ENCODE measurements around the gene PCDHGA1.

Gene PCDHGA1

DNA sequence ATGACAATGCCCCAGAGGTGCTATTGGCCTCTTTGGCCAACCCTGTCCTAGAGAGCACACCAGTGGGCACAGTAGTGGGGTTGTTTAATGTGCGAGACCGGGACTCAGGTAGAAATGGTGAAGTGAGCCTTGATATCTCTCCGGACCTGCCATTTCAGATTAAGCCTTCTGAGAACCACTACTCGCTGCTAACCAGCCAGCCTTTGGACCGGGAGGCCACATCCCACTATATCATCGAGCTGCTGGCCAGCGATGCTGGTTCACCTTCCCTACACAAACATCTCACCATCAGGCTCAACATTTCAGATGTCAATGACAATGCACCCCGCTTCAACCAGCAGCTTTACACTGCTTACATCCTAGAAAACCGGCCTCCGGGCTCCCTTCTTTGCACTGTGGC, 160.0 kb downstream of the PCDHGA1 start:
- DNase-seq: no peak

- no peak for DNase-seq
Measured at GRCh38 chr5:141490771-141491170, 160.5 kb downstream of the PCDHGA1 start.

DNA sequence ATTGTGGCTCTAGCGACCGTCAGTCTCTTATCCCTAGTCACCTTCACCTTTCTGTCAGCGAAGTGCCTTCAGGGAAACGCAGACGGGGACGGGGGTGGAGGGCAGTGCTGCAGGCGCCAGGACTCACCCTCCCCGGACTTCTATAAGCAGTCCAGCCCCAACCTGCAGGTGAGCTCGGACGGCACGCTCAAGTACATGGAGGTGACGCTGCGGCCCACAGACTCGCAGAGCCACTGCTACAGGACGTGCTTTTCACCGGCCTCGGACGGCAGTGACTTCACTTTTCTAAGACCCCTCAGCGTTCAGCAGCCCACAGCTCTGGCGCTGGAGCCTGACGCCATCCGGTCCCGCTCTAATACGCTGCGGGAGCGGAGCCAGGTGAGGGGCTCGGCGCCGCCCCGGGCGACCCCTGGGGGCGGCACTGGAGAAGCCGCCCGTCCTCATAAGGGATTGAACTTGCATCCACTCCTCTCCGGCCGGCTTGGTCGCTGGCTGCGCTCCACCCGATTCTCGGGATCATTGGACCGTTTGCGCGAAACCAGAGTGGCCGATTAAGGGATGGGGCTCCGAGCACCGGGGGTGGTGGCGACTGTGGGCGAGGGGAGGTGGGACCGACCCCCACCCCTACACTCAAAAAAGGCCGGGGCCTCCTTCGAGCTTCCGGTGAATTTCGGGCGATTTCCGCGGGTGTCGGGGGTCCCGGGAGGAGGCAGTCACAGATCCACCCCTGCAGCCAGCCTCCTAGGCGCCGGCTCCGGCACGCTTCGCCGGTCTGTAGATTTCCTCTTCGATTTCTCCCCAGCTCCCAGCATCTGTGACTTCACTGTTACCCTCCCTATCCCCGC, 161.2 kb downstream of the PCDHGA1 start:
- DNase-seq: no peak

DNA sequence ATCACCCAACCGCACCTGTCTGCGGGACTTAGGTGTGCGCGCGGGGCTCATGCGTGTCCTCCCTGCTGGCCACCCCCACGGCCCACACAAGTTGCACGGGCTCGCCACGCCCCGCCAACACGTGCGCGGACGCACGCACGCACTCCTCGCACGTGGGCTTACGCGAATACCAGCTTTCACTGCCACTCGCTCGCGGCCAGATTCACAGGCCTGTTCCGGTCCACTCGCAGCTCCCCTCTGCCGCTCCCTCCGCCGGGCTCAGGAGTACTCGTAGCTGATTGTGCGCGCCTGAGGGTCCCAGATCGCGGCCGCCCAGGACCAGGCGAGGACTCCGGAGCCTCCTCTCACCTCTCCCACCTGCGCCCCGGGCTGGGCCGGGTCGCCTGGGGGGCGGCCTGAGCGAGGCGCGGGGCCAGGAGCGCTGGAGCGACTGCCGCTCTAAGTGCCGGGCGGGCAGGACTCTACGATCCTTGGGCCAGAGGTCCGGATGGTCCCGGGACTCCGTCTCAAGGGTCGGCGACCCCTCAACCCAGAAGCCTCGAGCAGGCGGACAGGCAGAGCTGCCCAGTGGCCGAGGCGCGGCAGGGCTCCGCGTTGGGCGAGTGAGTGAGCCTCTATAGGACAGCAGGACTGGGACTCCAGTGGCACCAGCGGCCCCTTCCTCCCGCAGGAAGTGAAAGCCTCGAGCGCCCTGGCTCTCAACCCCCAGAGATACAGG, 162.0 kb downstream of the PCDHGA1 start:
- peak in 7 of 56 donors; percentile 30 to 48 (median 40) for DNase-seq

- peak in 39 of 56 donors; percentile 19 to 78 (median 51) for DNase-seq
Measured at GRCh38 chr5:141493500-141494422, 163.4 kb downstream of the PCDHGA1 start.

- DNase-seq: peak in 9 of 56 donors; percentile 23 to 45 (median 36)
Measured at GRCh38 chr5:141494761-141495452, 164.6 kb downstream of the PCDHGA1 start.

- no peak for DNase-seq
Measured at GRCh38 chr5:141495453-141495811, 165.1 kb downstream of the PCDHGA1 start.

DNA sequence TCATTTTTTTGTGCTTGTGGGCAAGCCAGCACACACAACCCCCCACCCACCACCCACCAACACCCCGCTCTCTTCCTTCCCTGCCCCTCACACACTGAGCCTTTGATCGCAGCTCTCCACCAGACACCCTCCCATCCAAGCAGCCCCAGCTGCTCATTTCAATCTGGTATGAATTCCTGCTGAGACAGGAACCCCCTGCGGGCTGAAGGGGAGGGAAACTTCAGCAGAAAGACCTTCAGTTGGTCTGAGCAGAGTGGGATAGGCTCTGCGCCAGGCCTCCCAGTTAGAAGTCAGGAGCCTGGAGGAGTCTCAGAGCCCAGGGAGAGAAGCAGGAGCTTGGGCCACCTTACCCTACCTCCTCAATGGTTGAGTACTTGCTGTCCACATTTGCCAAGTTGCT, 165.7 kb downstream of the PCDHGA1 start:
- peak in 1 of 56 donors; percentile 28 for DNase-seq

DNA sequence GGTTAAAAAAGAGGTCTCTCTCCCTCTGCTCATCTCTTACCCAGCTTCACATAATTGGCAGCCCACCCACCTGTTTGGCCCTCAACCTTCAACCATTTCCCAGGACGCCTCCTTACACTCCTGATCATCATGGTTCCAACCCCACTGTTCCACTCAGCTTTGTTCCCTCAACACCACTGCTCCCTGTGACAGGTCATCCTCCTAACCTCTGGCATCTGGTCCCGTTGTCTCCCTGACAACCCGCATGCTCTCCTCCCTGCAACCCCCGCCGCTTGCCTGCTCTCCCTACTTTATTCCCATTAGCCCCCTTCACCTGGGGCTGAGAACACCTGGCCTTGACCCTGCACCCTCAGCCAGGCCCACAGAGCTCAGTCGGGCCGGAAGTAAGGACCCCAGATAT, 171.4 kb downstream of the PCDHGA1 start:
- DNase-seq: no peak

DNA sequence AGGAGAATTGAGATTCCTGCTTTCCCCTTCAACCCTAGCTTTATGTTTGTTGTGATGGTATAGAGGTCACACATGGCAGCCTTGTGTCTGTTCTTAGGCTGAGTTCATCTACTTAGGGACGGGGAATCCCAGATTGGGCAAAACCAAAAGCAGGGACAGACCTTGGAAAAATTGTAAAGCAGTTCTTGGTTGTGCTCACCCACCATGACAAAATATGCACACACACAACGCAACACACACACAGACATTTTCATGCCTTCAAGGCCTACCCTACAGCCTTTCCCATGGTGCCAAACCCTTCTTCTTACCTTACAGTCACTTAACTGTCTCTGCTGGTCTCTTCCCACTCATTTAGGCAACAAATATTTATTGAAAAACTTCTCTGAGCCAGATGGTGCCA, 173.4 kb downstream of the PCDHGA1 start:
- DNase-seq: no peak

DNA sequence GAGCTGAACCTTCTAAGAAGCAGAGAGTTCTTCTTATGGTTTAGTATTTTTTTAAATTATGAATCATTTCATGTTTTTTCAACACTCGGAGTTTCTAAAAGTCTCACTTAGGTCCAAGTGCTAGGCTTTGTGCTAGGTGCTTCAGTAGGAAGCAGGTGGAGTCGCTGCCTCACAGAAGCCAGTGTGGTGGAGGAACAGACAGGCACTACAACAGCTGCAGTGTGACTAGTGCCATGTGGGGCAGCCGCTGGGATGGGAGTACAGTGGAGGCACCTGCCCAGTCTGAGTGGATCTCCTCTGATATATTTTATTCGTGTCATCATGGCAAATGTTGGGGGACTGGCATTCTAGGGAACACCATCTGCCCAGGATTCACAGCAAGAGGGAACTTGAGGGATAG, 173.9 kb downstream of the PCDHGA1 start:
- no peak for DNase-seq

- no peak for DNase-seq
Measured at GRCh38 chr5:141506381-141507155, 176.3 kb downstream of the PCDHGA1 start.

- DNase-seq: no peak
Measured at GRCh38 chr5:141507387-141508091, 177.2 kb downstream of the PCDHGA1 start.

DNA sequence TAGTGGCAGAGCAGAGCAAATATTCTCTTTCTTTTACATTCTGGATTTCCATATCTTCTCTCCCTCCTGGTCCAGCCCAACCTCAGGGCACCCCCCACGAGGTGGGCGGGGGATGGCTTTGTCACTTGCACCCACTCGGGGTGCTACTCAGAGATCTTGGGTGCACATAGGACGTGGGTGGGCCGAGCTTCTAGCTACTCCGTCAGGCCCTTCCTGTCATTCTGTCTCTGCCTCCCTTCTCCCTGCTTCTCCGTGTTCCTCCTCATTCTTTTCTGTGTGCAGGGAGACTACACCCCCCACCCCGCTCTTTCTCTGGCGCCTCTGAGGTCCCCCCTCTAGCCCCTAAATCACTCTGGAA, 178.1 kb downstream of the PCDHGA1 start:
- DNase-seq: peak in 3 of 56 donors; percentile 39 to 64 (median 47)

GRCh38 chr5:141508798-141509611, 178.7 kb downstream of the PCDHGA1 start:
- peak in 18 of 56 donors; percentile 27 to 73 (median 50) for DNase-seq

- no peak for DNase-seq
Measured at GRCh38 chr5:141510160-141510559, 179.8 kb downstream of the PCDHGA1 start.

DNA sequence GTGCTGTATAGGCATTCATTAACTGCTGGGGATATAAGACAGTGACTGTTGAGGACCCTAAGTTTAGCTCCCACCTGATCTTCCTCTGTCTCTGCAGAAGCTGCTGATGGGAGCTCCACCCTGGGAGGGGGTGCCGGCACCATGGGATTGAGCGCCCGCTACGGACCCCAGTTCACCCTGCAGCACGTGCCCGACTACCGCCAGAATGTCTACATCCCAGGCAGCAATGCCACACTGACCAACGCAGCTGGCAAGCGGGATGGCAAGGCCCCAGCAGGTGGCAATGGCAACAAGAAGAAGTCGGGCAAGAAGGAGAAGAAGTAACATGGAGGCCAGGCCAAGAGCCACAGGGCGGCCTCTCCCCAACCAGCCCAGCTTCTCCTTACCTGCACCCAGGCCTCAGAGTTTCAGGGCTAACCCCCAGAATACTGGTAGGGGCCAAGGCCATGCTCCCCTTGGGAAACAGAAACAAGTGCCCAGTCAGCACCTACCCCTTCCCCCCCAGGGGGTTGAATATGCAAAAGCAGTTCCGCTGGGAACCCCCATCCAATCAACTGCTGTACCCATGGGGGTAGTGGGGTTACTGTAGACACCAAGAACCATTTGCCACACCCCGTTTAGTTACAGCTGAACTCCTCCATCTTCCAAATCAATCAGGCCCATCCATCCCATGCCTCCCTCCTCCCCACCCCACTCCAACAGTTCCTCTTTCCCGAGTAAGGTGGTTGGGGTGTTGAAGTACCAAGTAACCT, 180.7 kb downstream of the PCDHGA1 start:
- DNase-seq: no peak

Measured in amygdala (tissue), 56 donors.